Measurements from ENCODE around the gene CDHR1. TPM values are rescaled to one million over a fixed set of nuclear protein-coding genes. Genes with fewer than 3 reads are reported as not detected.
"Not testable (repeated sequence)": the region's sequence is repeated elsewhere in the genome, so short reads cannot be mapped to it uniquely, and the experiment has no call there.

The CDHR1 gene
- total RNA-seq, 1 donor, result 0.31 TPM

DNA sequence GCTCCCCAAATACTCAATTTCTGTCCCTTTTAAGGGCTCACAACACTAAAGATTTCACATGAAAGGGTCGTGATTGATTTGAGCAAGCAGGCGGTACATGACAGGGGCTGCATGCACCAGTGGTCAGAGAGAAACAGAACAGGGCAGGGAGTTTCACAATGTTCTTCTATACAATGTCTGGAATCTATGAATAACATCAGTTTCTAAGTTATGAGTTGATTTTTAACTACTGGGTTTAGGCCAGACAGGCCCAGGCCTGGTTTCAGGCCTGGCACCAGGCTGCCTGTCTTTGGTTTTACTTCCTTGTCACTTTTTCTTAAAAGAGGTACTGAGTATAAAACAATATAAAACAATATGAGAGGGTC is 27.1 kb upstream of the CDHR1 start:
- not testable (repeated sequence) for H3K27me3 ChIP-seq (ENCODE audit: insufficient read depth, low read length); H3K4me3 ChIP-seq (ENCODE audit: low read length)

DNA sequence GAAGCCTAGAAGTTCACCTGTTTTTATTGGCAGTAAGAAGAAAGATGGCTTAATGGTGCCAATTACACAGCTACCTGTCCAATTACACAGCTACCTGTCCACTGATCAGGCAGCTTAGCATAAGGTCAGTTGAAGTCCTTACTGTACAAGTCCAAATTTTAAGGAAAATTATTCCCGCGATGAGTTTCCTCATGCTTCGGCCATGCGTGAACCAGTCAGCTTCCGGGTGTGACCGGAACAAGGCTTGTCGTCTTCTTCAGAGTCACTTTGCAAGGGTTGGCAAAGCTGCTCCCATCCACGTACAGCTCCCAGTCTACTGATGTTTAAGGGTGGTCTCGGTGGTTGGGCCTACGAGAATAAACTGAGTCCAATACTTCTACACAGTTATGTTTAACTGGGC is 26.0 kb upstream of the CDHR1 start:
- not testable (repeated sequence) for H3K27me3 ChIP-seq (ENCODE audit: insufficient read depth, low read length); H3K4me1 ChIP-seq (ENCODE audit: insufficient read depth, low read length); H3K4me3 ChIP-seq (ENCODE audit: low read length); H3K9me3 ChIP-seq (ENCODE audit: low read depth, low read length)

More for the DNA sequence above, 27.1 kb upstream of the CDHR1 start:
- not testable (repeated sequence) for H3K4me1 ChIP-seq (ENCODE audit: insufficient read depth, low read length); H3K9me3 ChIP-seq (ENCODE audit: low read depth, low read length)

DNA sequence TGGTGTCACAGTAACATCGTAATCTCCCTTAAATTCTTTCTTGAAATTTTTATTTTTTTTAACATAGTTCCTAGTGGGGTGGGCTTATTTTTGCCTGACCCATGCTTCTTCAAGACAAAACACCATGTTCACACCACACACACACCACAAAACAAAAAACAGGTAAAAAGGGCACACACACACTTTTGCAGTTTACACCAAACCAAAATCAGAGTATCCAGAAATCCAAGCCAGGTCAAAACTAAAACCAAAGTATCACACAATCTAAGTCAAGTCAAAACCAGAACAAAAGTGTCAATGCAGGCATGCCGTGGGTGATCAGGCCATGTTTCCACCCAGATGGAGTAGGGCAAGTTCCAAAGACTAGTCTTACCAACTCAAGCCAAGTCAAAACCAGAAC is 23.1 kb upstream of the CDHR1 start:
- H3K4me1 ChIP-seq (ENCODE audit: insufficient read depth, low read length); H3K9me3 ChIP-seq (ENCODE audit: low read depth, low read length); H3K27me3 ChIP-seq (ENCODE audit: insufficient read depth, low read length); H3K4me3 ChIP-seq (ENCODE audit: low read length): not testable (repeated sequence)

DNA sequence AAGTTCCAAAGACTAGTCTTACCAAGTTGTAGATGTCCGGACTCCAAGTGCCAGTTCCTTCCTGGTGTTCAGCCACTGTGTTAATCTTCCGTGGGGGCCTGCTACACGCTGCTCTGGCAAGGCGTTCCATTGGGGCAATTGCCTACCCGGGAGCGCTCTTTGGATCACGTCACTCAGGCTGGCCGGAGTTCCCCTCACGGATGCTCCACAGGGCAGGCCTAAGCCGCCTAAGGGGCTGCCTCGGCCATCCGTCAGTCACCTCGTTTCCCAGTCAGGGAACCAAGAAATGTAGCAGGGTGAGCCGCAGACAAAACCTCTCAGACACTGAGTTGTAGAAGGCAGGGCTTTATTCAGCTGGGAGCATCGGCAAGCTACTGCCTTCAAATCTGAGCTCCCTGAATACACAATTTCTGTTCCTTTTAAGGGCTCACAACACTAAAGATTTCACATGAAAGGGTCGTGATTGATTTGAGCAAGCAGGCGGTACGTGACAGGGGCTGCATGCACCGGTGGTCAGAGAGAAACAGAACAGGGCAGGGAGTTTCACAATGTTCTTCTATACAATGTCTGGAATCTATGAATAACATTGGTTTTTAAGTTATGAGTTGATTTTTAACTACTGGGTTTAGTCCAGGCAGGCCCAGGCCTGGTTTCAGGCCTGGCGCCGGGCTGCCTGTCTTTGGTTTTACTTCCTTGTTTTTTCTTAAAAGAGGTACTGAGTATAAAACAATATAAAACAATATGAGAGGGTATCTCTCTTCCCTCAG is 22.5 kb upstream of the CDHR1 start:
- H3K27me3 ChIP-seq (ENCODE audit: insufficient read depth, low read length); H3K4me1 ChIP-seq (ENCODE audit: insufficient read depth, low read length); H3K4me3 ChIP-seq (ENCODE audit: low read length); H3K9me3 ChIP-seq (ENCODE audit: low read depth, low read length): not testable (repeated sequence)

DNA sequence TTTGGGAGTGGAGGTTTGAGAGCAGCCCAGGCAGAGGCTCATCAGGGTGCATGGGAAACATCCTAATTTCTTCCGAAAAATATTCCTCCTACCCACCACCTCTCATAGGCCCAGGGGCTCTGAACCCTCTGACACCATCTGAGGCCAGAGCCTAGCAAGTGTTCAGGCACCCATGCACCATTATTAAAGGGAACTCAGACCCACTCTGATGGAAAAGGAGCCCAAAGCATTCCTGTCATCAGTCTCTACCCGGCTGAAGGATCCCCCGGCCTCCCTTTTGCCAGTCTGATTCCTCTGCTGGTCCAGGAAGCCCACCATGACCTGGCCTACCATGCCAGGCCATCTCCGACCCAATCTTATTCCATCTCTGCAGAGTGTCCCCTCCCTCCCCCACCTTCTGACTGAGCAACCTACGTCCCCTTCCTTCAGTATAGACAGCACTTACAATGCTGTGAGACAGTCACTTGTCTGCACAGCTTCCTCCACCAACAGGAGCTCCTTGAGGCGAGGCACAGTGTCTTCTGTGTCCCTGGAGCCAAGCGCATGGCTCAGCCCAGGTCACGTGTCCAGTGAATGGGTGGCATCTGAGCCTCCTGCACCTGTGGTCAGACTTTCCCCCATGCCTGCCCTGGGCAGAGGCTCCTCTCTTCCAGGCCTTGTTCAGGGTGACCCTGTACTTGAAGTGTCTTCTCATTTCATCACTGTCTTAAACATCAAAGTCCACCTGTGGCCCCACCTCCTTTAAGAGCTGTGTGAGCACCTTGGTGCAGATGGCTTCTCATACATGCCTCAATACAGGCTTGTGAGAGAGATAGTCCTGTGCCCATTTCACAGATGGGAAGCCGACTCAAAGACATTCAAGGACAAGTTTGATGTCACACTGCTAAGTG is 21.6 kb upstream of the CDHR1 start:
- Histone ChIP-seq H3K27me3 (ENCODE audit: insufficient read depth, low read length) (no peaks in the 10 kb centered on the region), H3K4me1 (ENCODE audit: insufficient read depth, low read length) (peaks cover 16% of the 10 kb centered on the region), H3K4me3 (ENCODE audit: low read length) (no peak overlapping the region), H3K9me3 (ENCODE audit: low read depth, low read length) (no peaks in the 10 kb centered on the region)

DNA sequence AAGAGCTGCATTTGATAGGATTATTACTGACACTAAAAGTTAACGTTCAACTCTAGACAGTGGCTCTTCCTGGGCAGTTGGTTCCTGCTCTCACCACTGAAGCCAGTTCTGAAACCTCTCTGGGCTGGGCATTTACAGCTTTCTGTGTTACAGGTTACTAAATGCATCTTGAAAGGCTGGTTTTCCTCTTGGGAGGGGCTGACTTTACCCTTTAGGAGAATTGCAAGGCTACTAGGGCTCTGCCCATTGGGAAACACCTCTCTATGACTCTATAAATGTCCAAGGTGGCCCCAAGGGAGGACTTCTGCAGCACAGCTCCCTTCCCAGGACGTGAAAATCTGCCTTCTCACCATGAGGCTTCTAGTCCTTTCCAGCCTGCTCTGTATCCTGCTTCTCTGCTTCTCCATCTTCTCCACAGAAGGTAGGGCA is 20.8 kb upstream of the CDHR1 start, which contains the start of gene GPR15LG:
Gene GPR15LG (plus strand): TSS at position 301 of the 429 bp plus-strand sequence. CDS start 51 bp downstream, at position 352.
- Histone ChIP-seq H3K27me3 (ENCODE audit: insufficient read depth, low read length) (no peaks in the 10 kb centered on the region), H3K9me3 (ENCODE audit: low read depth, low read length) (no peaks in the 10 kb centered on the region), H3K4me3 (ENCODE audit: low read length) (no peak within 1 kb of the TSS), H3K4me1 (ENCODE audit: insufficient read depth, low read length) (peaks cover 19% of the 10 kb centered on the region)

DNA sequence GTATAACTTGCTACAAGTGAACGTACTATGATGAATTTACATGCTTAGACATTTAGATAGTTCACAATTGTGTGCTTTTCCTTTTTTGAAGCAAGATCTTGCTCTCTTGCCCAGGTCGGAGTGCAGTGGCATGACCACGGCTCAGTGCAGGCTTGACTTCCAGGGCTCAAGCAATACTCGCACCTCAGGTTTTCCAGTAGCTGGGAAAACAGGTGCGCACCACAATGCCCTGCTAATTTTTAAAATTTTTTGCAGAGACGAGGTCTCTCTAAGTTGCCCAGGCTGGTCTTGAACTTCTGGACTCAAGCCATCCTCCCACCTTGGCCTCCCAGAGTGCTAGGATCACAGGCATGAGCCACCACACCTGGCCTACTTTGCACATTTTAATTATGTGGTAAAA is 18.9 kb upstream of the CDHR1 start:
- Histone ChIP-seq H3K4me1 (ENCODE audit: insufficient read depth, low read length) (peaks cover 27% of the 10 kb centered on the region), H3K27me3 (ENCODE audit: insufficient read depth, low read length) (no peaks in the 10 kb centered on the region)

DNA sequence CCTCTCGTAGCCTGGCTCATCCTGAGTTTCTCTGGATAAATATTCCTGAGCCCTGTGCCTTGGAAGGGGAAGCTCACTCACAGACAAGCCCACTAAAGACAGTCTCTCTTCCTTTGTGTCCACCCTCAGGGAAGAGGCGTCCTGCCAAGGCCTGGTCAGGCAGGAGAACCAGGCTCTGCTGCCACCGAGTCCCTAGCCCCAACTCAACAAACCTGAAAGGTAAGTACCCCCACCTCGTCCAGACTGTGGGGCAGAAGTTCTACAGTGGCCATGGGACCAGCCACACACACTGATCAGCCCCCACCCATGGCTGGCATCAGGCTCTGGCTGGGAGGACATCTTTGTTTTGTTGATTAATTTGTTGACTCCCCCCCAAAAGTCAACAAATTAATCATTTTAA is 18.0 kb upstream of the CDHR1 start:
- peaks cover 27% of the 10 kb centered on the region for H3K4me1 ChIP-seq (ENCODE audit: insufficient read depth, low read length)
- H3K9me3 ChIP-seq (ENCODE audit: low read depth, low read length), result no peaks in the 10 kb centered on the region
- H3K4me3 ChIP-seq (ENCODE audit: low read length), result no peak overlapping the region
- no peaks in the 10 kb centered on the region for H3K27me3 ChIP-seq (ENCODE audit: insufficient read depth, low read length)

More for the DNA sequence above, 18.9 kb upstream of the CDHR1 start:
- no peak overlapping the region for H3K4me3 ChIP-seq (ENCODE audit: low read length)
- no peaks in the 10 kb centered on the region for H3K9me3 ChIP-seq (ENCODE audit: low read depth, low read length)

DNA sequence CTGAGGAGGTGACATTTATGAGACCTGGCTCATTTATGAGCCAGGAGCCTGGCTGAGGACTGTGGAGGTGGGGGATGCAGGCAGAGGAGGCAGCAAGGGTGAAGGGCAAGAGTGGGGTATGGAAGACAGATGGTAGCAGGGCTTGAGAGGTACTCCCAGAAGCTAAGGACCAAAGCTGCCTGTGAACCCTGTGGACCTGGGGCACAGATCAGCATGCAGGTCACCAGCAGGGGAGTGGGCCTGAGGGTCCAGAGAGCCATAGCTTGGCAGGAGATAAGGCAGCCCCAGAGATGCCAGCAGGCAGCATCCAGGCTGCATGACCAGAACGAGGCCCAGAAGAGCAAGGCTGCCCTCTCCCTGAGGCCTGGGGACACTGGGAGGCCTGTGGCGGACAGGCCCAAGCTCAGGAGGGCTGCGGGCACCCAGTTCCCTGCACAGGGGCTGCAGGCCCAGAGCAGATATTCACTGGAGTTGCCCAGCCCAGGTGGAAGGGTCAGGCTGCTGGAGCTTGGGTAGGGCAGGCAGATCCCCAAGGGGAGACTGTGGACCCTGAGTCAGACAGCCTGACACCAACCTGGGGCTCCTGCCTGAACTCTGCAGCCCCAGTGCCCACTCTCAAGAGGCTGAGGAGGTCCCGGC is 17.4 kb upstream of the CDHR1 start:
- no peak overlapping the region for H3K4me3 ChIP-seq (ENCODE audit: low read length)
- peaks cover 27% of the 10 kb centered on the region for H3K4me1 ChIP-seq (ENCODE audit: insufficient read depth, low read length)
- H3K9me3 ChIP-seq (ENCODE audit: low read depth, low read length), result no peaks in the 10 kb centered on the region
- no peaks in the 10 kb centered on the region for H3K27me3 ChIP-seq (ENCODE audit: insufficient read depth, low read length)

DNA sequence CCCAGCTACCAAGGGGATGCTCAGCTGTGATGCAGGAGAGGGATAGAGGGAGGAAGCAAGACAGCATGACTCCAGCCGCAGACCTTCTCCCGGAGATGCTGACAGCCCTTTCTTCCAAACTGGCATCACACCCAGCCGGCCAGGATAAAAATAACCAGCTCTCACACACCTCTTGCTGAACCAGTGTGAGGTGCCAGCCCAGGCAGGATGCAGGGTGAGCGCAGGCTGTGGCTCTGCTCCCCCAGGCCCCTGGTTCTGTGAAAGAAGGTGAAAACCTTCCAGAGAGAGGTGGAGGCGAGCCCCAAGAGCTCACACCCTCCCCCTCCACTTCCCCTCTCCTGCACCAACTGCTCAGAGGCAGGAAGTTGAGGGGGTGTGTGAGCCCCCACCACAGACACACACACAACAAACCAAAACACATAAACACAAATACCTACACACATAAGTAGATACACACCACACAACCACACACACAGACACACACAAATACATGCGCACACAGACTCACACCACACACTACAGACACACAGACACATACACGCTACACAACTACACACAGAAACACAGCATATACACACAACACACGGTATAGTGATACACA is 16.7 kb upstream of the CDHR1 start:
- no peaks in the 10 kb centered on the region for H3K27me3 ChIP-seq (ENCODE audit: insufficient read depth, low read length)
- H3K9me3 ChIP-seq (ENCODE audit: low read depth, low read length), result no peaks in the 10 kb centered on the region
- H3K4me1 ChIP-seq (ENCODE audit: insufficient read depth, low read length), result peaks cover 27% of the 10 kb centered on the region
- H3K4me3 ChIP-seq (ENCODE audit: low read length), result no peak overlapping the region

DNA sequence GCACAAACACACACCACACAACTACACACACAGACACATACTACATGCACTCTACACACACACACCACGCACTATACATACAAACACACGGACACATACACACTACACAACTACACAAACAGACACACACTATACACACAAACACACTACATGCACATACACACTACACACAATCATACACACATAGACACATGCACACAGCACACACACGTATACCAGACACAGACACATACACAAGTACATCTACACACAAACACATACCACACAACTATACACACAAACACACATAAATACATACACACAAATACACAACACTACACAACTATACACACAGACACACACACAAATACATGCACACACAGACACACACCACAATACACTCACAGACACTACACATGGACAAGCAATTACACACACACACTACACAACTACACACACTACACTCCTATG is 16.2 kb upstream of the CDHR1 start:
- H3K4me1 ChIP-seq (ENCODE audit: insufficient read depth, low read length), result peaks cover 27% of the 10 kb centered on the region
- no peak overlapping the region for H3K4me3 ChIP-seq (ENCODE audit: low read length)
- H3K27me3 ChIP-seq (ENCODE audit: insufficient read depth, low read length), result no peaks in the 10 kb centered on the region
- H3K9me3 ChIP-seq (ENCODE audit: low read depth, low read length), result no peaks in the 10 kb centered on the region

DNA sequence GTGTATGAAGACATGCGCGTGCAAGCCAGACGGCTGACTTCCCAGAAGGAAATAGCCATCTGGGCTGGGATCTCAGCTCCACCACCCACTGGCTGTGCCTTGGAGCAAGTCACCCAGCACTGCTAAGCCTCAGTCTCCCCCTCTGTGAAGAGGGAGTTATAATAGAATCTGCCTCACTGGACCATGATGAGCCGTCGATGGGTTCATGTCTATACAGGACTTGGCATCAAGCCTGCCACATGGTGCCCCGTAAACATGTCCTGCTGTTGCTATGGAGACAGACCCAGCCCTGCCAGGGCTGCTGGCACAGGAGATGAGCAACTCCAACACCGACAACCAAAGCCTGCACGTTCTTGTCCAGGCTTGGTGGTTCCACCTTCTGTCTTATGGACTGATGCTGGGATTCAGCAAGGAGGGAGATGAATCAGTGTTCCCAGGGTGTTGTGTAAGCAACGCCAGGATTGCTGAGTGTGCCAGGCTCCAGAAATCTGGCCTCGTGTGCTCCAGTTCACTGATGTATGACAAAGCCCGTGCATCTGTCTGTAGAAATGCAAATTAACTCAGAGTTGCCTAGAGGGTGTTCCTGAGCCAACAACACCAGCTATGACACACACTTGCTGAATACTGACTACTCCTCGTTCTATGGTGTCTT is 15.2 kb upstream of the CDHR1 start:
- Histone ChIP-seq H3K9me3 (ENCODE audit: low read depth, low read length) (no peaks in the 10 kb centered on the region), H3K27me3 (ENCODE audit: insufficient read depth, low read length) (no peaks in the 10 kb centered on the region), H3K4me1 (ENCODE audit: insufficient read depth, low read length) (peaks cover 27% of the 10 kb centered on the region), H3K4me3 (ENCODE audit: low read length) (no peak overlapping the region)

DNA sequence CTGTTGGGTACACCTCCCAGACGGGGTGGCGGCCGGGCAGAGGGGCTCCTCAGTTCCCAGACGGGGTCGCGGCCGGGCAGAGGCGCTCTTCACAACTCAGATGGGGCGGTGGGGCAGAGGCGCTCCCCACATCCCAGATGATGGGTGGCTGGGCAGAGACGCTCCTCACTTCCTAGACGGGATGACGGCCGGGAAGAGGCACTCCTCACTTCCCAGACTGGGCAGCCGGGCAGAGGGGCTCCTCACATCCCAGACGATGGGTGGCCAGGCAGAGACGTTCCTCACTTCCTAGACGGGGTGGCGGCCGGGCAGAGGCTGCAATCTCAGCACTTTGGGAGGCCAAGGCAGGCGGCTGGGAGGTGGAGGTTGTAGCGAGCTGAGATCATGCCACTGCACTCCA is 14.0 kb upstream of the CDHR1 start:
- H3K9me3 ChIP-seq (ENCODE audit: low read depth, low read length); H3K27me3 ChIP-seq (ENCODE audit: insufficient read depth, low read length); H3K4me3 ChIP-seq (ENCODE audit: low read length): not testable (repeated sequence)
- H3K4me1 ChIP-seq (ENCODE audit: insufficient read depth, low read length), result peaks cover 27% of the 10 kb centered on the region

DNA sequence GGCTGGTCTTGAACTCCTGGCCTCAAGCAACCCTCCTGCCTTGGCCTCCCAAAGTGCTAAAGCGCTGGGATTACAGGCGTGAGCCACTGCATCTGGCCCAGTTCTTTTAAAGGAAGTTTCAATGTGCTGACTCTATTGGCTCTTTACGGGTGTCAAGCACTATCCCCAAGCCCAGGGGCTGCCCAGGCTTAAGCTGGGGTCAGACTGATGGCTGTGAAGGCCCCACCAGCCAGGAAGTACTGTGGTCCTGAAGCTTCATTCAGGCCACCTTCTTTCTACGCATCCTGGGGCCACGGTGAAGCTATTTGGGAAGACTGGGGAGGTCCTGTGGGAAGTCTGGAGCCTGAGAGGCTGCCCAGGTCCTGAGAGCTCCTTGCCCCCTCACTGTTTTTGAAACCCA is 12.7 kb upstream of the CDHR1 start:
- Histone ChIP-seq H3K4me1 (ENCODE audit: insufficient read depth, low read length) (peaks cover 22% of the 10 kb centered on the region), H3K9me3 (ENCODE audit: low read depth, low read length) (no peaks in the 10 kb centered on the region), H3K4me3 (ENCODE audit: low read length) (no peak overlapping the region), H3K27me3 (ENCODE audit: insufficient read depth, low read length) (no peaks in the 10 kb centered on the region)

Data from mononuclear cell (primary cell).